Fibroblast of pulmonary artery (primary cell): ENCODE results near the gene FYB1.
"Not testable (repeated sequence)": the region's sequence is repeated elsewhere in the genome, so short reads cannot be mapped to it uniquely, and the experiment has no call there.

Source experiments
- DNase-seq: peaks from one replicate; pipeline ENCODE4 v3.0.0-alpha.2; 2010; ENCODE audit warnings: low read depth
- H3K4me3 ChIP-seq: replicated peaks from 2 replicates; pipeline ENCODE4 v1.5.1; 2011; ENCODE audit warnings: low read depth, mild to moderate bottlenecking, control low read depth, low read length, moderate library complexity
- CTCF ChIP-seq: IDR thresholded peaks from 2 replicates; pipeline ENCODE4 v1.5.1; 2011; ENCODE audit warnings: mild to moderate bottlenecking, control low read depth, low read length, inconsistent platforms; ENCODE audit errors: missing control alignments

The FYB1 gene

GRCh38 chr5:39228596-39228995, 9.2 kb upstream of the FYB1 start:
- no peak overlapping the region for H3K4me3 ChIP-seq
- DNase-seq: no peak
- TF ChIP-seq CTCF: no peak

- DNase-seq: no peak
- no peak for TF ChIP-seq CTCF
- H3K4me3 ChIP-seq: no peak overlapping the region
Measured at GRCh38 chr5:39226558-39226957, 7.2 kb upstream of the FYB1 start.

GRCh38 chr5:39226100-39226451, 6.7 kb upstream of the FYB1 start:
- no peak for TF ChIP-seq CTCF
- H3K4me3 ChIP-seq: no peak overlapping the region
- DNase-seq: no peak

- no peak for TF ChIP-seq CTCF
- no peak overlapping the region for H3K4me3 ChIP-seq
- no peak for DNase-seq
Measured at GRCh38 chr5:39225405-39226099, 6.2 kb upstream of the FYB1 start.

- no peak for TF ChIP-seq CTCF
- H3K4me3 ChIP-seq: no peak overlapping the region
- DNase-seq: peak; percentile 36
Measured at GRCh38 chr5:39224196-39224761, 4.9 kb upstream of the FYB1 start.

GRCh38 chr5:39223565-39224156, 4.3 kb upstream of the FYB1 start:
- TF ChIP-seq CTCF: no peak
- no peak for DNase-seq
- no peak overlapping the region for H3K4me3 ChIP-seq

GRCh38 chr5:39221671-39222070, 2.3 kb upstream of the FYB1 start:
- not testable (repeated sequence) for DNase-seq, H3K4me3 ChIP-seq
